ENCODE data around the gene DOCK10.

Gene DOCK10

DNA sequence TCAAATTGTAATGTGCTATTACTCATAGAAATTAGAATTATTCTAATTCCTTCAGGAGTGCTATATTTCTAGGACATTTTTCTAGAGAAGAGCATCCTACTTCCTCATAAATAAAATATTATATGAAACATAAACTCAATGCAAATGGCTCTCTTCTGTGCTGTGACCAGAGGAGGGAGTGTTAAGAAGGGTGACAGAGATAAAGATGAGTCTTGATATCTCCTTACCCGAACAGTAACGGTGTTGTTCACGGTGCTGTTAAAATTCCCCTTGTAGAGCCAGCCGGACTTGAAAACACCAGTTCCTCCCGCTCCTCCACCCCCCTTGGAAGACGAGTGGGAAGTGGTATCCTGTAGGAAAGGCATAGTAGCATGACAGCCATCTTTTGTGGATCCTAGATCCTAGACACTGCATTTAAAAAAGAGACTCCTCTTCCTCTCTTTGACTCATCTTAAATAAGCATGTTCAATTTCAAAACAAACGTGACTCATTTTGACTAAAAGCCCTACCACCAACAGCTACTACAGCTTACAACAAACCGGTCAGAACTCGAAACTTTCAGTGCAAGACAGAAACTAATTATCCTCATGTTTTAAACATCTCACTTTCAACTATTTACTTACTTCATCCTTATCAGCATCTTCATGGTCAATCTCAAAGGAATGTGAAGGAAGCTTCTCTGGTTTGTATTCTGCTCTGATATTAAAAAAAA is 156.3 kb downstream of the DOCK10 start:
- DNase-seq (ENCODE audit: low read depth in 2 of 3, low spot score in 1 of 3) = no peak

DNA sequence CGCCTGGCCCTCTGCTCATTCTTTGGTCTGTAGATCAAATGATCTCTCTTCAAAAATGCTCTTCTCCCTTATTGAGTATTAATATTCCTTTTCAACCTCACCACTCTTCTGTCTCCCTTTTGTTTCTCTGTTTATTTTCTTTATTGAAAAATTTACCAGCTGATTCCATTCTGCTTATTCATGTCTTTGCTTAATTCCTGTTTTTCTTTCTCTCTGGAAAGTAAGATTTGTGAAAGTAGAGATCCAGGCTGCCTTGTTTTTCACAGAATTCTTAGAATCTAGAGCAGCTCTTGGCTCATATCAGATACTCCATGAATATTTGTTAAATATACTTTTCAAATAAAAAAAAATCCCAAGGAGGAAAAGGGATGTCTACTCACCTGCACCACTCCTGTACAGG is 157.0 kb downstream of the DOCK10 start:
- no peak for DNase-seq (ENCODE audit: low read depth in 2 of 3, low spot score in 1 of 3)

DNA sequence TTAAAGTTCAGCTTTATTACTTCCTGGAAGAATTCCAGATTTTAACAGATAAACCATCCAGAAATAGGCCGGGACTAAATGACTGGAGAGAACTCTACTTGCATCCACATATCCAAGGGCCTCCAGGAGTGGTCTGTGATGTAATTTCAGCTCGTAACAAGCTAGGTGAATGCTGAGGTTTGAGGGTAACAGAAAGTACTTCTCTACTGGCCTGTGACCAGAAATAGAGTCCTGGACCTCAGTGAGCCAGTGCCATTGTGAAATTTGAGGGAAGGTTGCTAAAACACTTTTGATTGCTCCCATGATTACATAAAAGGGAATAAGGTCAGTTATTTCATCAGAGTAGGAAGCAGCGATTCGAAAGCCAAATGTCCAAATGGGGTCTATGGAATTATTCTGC is 158.1 kb downstream of the DOCK10 start:
- no peak for DNase-seq (ENCODE audit: low read depth in 2 of 3, low spot score in 1 of 3)

DNA sequence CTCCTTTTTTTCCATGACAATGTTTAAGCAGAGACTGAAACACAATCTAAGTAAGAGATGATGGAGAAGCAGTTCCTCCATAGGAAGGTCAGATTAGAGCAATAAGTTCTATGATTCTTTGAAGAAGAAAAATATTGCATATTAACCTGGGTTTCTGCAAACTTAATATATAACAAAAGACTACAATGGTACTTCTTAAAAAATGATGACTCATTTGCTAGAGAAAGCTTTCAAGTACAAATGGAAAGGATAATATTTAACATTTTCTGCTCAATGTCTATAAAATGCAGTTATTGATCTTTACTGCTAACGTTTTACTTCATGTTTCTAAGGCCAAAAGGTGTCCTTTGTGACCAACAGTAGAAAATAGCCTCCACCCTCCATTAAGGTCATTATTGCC is 158.6 kb downstream of the DOCK10 start:
- DNase-seq (ENCODE audit: low read depth in 2 of 3, low spot score in 1 of 3) = no peak

DNA sequence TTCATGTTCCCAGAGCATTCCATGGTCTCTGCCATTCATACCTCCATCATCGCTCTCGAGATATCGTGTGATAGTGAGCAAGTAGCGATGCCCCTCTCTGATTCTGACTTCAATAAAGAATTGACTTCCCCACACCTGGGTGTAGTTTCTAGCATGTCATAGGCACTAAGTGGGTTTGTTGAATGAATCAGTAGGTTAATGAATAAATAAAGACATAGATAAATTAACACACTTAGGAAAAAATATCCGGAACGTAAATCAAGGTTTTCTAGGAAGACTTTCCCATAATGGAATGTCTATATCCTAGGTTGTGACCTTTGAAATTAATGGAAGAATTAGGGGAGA is 159.1 kb downstream of the DOCK10 start:
- DNase-seq (ENCODE audit: low read depth in 2 of 3, low spot score in 1 of 3) = no peak

DNA sequence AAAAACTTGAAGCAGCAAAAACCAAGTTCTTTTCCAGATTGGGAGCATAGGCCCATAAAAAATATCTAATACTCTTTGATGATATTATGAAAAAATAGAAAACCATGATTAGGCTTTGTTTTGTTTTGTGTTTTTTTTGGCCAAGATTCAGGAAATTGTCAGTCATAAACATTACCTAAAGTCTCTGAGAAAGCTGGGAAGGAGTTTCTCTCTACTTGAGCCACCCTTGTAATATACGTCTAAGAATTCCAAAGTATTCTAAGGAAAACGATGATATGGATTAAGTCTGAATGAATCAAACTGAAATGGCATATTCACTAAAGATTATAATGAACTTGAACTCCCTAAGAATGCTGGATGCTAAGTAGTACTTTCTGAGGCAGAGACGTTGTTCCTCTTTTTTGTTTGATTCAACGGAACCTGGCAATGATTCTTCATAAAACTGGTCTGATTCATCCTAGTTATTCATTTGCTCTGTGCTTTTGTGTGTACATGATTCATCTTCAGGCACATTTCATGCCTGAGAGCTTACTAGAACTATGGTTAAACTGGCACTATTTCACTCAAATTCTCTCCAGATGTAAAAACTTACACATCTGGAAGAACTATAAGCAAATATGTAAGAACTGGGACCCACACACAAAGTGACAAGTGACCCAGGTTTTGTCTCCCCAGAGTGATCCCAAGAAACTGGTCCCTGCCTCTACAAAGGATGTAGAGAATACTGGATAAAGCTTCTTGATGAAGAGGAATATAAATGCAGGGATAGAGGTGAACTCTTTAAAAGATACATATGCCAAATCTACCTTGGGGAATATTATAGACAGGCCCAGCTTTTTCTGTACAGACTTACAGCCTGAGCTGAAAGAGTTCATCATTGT is 159.7 kb downstream of the DOCK10 start:
- no peak for DNase-seq (ENCODE audit: low read depth in 2 of 3, low spot score in 1 of 3)

DNA sequence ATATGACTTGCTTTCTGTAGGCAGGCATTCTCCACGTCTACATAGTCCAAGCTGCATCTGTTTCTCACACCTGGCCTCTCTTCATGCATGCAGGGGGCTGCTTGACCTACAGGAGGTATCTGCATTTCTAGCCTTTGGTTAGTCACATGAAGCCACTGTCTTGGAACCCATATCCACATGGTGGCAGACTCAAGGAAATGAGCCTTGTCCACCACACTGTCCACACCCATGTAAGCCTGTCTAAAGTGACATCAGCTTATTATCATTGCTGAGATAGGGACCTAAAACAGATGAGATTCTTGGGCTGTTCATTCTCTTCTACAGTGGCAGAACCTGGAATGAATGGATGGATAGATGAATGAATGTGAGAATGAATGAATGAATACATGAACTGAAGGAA is 160.4 kb downstream of the DOCK10 start:
- no peak for DNase-seq (ENCODE audit: low read depth in 2 of 3, low spot score in 1 of 3)

DNA sequence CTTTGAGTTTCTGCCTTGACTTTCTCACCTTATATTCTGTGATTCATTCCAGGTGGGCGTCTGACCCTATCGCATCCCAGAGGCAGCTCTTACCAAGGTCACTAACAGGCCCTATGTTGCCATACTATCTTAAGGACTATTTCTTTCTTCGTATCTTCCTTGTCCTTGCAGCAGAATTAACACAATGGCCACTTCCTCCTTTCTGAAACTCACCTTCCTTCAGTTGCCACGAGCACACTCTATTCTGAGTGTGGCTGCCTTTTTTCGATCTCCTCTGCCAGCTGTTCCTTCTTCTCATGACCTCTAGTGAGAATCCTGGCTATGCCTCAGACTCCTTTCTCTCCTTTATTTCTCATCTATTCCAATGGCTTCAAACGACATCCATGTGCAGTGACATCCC is 165.7 kb downstream of the DOCK10 start:
- no peak for DNase-seq (ENCODE audit: low read depth in 2 of 3, low spot score in 1 of 3)

DNA sequence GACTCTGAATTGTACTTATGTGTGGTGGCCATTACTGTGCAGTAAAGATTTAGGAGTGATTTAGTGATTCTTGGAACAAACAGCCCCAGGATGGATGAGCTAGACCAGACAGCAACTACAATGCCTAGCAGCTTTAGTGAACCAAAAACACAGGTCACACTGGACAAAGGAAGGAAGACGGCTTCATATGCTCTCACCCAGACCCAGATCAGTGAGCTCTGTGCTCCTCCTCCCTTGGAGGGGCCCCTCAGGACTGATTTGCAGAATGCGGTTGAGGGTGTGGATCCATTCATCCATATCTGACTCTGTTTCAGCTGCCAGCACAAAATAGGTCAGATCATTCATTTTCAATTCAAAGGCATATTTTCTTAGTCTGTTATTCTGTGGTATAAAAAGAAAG is 166.4 kb downstream of the DOCK10 start:
- DNase-seq (ENCODE audit: low read depth in 2 of 3, low spot score in 1 of 3) = no peak

DNA sequence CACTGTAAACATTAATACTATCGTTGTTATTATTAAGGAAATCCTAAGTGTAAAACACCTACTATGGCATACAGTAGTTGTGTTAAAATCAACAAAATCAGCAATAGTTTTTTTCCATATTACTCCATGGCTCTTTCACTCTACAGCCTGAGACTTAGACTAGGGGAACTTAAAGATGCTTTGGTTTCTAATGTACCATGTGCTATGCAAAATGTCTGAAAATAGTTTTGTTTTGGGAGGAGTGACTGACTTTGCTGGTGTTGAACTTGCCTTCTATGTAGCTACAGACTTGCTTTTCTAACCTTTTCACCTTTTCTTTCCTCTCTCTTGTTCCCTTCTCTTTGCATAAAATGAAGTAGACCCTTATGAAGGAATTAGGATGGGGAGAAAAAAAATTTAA is 167.1 kb downstream of the DOCK10 start:
- DNase-seq (ENCODE audit: low read depth in 2 of 3, low spot score in 1 of 3) = no peak

DNA sequence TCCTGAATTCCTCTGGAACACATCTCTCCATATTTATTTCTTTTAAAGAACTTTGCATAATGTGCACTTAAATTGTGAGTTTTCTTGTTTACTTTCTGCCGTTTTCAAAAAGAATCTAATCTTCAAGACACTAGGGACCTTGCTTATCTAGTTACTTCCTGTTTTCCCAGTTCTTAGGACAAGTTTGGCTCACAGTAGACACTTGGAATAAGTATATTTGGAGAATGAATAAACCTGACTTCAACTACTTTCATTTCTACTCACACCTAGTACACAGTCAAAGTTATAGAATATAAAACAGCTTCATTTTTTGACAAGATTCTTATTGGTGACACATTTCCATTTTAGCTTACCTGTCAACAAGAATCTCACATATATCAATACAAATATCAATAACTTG is 170.5 kb downstream of the DOCK10 start:
- DNase-seq (ENCODE audit: low read depth in 2 of 3, low spot score in 1 of 3) = no peak

DNA sequence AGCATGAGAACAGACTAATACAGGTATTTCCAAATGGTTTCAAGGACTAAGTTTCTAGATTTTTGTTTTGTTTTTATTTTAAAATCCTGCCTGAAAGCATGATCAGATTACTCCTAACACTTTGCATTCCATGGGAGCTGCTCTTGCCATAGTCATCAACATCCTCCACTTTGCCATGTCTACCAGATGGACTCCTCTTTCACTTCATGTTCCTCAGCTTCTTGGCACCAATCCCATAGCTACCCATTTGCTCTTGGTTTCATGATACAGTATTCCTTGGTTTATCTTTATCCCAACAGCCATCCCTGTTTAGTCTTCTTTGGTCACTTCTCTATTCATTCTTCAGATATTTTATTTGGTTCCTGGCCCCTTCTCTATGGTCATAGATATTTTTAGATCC is 171.9 kb downstream of the DOCK10 start:
- no peak for DNase-seq (ENCODE audit: low read depth in 2 of 3, low spot score in 1 of 3)

DNA sequence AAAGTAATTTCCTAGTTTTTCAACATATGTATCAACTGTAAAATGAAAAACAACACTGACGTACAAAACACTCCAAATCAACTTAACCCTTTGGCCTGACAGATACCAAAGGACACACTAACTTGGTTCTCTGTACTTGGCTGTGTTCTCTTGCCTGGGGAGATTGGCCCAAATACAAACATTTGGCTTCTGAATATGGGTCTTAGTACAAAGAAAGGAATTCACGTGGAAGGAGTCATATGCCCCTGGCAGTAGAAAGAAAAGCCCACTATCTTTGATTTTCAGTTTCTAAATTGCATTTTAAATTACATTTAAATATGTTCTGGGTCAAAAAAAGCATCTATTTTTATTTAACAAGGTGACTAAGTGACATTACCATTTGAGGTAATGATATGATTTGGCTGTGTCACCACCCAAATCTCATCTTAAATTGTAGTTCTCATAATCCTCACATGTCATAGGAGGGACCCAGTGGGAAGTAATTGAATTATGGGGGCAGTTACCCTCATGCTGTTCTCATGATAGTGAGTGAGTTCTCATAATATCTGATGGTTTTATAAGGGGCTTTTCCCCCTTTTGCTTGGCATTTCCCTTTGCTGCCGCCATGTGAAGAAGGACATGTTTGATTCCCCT is 172.6 kb downstream of the DOCK10 start:
- DNase-seq (ENCODE audit: low read depth in 2 of 3, low spot score in 1 of 3) = no peak

DNA sequence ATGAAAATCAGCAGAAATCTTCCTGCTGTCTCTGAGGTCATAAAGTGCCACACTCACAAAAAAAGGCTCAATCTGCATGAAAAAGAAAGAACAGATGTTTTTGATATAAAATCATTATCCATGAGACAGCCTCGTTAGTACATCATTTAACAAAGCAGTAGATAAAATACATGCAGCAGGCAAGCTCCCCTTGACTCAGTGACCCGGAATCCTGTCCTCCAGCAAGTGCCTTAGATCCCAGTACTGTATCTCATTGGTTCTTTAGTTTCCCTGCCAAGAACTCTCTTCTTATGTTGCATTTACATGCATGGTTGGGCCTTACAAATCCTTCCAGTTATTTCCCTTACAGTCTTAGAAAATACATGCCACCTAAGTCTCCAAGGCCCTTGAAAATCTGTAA is 177.3 kb downstream of the DOCK10 start:
- no peak for DNase-seq (ENCODE audit: low read depth in 2 of 3, low spot score in 1 of 3)

DNA sequence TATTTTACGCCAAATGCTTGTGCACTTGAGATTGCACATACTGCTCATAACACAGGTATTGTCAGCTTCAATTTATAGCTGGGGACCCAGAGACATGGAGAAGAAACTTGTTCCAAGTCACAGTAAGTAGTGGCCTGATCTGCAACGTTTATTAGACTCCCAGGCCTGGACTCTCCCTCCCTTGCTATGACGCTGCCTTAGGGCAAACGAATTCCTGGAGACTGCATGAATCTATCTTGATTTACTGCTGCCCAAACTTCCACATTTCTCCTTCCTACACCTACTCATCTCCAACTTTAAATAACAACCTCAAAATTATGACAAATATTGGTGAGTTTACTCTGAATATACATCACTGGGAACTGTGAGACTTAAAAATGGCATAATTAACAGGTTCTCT is 181.0 kb downstream of the DOCK10 start:
- no peak for DNase-seq (ENCODE audit: low read depth in 2 of 3, low spot score in 1 of 3)

DNA sequence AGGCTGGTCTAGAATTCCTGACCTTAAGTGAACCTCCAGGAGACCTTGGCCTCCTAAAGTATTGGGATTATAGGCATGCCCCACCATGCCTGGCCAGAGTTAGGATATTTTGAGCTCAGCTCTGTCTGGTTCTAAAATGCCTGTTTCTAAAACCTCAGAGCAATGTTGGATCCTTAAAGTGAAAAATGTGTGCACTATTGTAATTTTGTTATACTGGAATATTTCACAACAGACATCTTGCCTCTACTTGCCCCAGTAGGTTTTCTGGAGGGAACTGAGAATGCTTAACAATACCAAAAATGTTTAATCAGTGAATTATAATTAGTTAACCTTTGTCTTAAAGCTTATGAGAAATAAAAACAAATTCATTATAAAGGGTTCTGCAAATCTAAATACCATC is 181.5 kb downstream of the DOCK10 start:
- DNase-seq (ENCODE audit: low read depth in 2 of 3, low spot score in 1 of 3) = no peak

DNA sequence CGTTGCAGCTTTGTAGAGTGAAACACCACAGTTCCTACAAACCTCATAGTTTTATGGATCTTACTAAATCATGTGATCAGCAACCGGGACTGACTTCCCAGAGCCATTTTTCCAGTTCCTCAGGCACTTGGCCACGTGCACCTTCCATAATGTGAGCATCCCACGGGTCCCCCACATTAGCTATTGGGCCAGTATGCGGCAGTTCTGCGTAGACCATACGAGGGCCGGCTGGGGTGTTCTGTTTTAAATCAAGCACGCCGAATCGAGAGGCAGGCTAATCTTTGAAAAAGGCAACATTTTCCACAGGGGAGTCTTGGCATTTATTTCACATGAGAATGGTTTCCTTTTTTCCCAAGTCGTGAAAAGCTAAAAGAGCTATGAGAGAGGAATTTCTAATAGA is 190.5 kb downstream of the DOCK10 start:
- DNase-seq (ENCODE audit: low read depth in 2 of 3, low spot score in 1 of 3) = no peak

DNA sequence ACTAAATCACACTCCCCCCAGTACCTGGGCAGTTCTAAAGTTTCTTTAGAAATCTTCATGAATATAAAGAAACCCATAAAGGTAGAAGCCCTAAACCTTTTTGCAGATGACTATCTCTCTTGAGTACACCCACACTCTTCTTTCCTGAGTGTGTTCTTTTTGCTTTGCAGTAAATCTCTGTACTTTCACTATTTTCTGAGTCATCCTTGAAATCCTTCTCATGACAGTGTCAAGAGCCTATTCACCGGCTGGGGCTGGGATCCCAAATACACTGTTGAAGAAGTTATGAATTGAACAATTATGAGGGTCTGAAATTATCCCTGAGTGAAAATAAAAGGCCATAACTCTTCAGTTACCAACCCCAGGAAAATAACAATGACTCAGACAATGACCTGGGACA is 192.2 kb downstream of the DOCK10 start:
- DNase-seq (ENCODE audit: low read depth in 2 of 3, low spot score in 1 of 3) = peak in 1 of 3 donors; percentile 5

DNA sequence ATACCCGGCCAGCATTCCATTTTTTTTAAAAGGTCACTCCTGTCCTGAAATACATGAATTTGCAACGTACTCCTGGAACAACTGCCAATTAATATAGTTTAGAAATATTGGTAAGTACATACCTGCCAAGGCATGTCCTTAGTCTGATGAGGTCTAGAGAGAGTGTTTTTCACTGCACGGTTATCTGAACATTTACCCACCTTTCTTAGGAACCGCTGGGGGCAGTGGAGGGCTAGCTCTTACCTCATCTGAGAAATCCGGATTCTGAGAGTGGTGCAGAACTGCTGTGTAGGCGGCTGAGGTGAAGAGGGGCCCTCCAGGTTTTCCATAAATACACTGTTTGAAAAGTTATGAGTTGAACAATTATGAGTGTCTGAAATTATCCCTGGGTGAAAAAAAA is 193.0 kb downstream of the DOCK10 start:
- no peak for DNase-seq (ENCODE audit: low read depth in 2 of 3, low spot score in 1 of 3)

DNA sequence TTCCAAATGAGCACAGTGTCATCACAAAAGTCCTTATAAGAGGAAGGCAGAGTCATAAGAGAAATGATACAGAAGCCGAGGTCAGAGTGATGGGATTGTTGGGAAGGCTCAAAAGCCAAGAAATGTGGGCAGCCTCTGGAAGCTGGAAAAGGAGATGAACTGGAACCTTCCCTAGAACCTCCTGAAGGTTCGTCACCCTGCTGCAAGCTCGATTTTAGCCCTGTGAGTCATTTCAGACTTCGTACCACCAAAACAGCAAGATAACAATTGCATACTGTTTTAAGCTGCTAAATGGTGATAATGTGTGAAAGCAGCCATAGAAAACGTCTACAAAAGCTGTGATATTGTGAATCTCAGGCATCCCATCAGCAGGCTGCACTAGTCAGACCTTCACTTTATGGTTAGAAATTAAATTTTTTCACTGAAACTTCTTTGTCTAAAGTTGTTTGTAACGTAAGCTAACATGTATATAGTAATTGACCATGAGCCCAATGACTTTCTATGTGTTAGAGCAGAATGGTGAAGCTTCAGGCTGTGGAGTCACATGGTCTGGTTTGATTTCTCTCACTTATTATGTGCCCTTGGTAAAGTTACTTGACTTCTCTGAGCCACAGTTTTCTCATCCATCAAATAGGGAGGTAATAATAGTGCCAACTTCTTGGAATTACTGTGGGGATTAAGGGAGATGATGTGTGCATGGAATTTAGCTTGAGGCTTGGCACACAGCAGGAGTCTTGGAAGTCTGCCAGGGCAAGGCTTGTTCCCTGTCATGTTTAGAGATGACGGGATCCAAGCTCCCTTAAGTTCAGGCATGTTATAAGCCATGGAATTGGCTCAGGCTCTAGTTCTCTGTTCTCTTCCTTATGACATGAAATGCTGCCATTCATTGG is 194.1 kb downstream of the DOCK10 start:
- no peak for DNase-seq (ENCODE audit: low read depth in 2 of 3, low spot score in 1 of 3)

DNA sequence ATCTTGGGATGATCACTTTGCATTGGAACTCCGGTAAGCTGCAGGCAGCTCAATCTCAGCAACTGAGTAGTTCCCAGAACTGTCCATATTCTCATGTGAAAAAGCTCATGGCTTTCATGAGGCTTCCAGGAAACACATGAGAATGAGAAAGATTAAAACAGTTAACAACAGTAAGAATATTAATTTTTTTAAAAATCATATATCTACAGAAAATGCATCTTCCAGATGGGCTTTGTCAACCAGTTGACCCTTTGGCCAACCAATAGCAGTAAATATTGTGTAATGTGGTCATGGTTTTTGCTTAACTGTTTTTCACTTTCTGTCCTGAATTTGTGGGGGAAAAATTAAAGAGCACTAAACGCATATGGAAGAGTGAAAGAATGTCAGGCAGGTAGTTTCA is 194.9 kb downstream of the DOCK10 start:
- no peak for DNase-seq (ENCODE audit: low read depth in 2 of 3, low spot score in 1 of 3)

Data from stimulated activated CD4-positive, alpha-beta T cell treated with anti-CD3 and anti-CD28 coated beads, Interleukin-12 subunit alpha, Interleukin-12 subunit beta, amount 100 ng/mL, for 48 hours (primary cell).